Activated CD8-positive, alpha-beta T cell treated with anti-CD3 and anti-CD28 coated beads for 36 hours (primary cell): ENCODE data around the gene KCTD15. TPM values are rescaled to one million over a fixed set of nuclear protein-coding genes. Genes with fewer than 3 reads are reported as not detected.

Source experiments
- ATAC-seq: fragments of 200-7000 bp; cut with Tn5 transposase; one replicate; pipeline ENCODE4 v1.10.0; 2021; ENCODE audit warnings: mild to moderate bottlenecking, moderate library complexity
- CTCF ChIA-PET: fragments of 350-600 bp; sonication (Branson Sonifier 250); formaldehyde crosslinking; loops from one replicate; lab custom pipeline; 2021; ENCODE audit warnings: antibody characterized with exemption; lab: Charles Lee
- POLR2A ChIA-PET: fragments of 350-600 bp; sonication (Branson Sonifier 250); formaldehyde crosslinking; loops from one replicate; lab custom pipeline; 2021; ENCODE audit warnings: antibody characterized with exemption; lab: Charles Lee
- DNase-seq: peaks from one replicate; pipeline ENCODE4 v3.0.0-alpha.2; 2020
- H3K27ac Mint-ChIP-seq: one replicate; pipeline ENCODE4 v1.8.0; 2021; ENCODE audit warnings: mild to moderate bottlenecking, mixed read lengths
- H3K27me3 Mint-ChIP-seq: one replicate; pipeline ENCODE4 v1.8.0; 2021; ENCODE audit warnings: mixed read lengths
- H3K36me3 Mint-ChIP-seq: one replicate; pipeline ENCODE4 v1.8.0; 2021; ENCODE audit warnings: low read depth, mixed read lengths
- H3K4me1 Mint-ChIP-seq: one replicate; pipeline ENCODE4 v1.8.0; 2021; ENCODE audit warnings: low read depth, mixed read lengths
- H3K4me3 Mint-ChIP-seq: one replicate; pipeline ENCODE4 v1.8.0; 2021; ENCODE audit warnings: mild to moderate bottlenecking, moderate library complexity, mixed read lengths
- H3K9me3 Mint-ChIP-seq: one replicate; pipeline ENCODE4 v1.8.0; 2021; ENCODE audit warnings: mixed read lengths
- intact Hi-C: fragments of 100-400 bp; cut with micrococcal nuclease; formaldehyde crosslinking; loops from one replicate; pipeline ENCODE4 v1.10.0; 2022
- total RNA-seq, 2 experiments: library from RNA; stranded (reverse); gene quantifications; one replicate each; pipeline ENCODE4 v1.2.3, GENCODE V29; 2021
- TF ChIP-seq, protein P1 (sequence below): fragments of 200-600 bp; IDR thresholded peaks from one replicate; pipeline ENCODE4 v1.8.0; 2022; ENCODE audit warnings: antibody characterized with exemption, mild to moderate bottlenecking

KCTD15 gene
- total RNA-seq, 2 experiments from 2014 or later: 8.3 to 8.8 TPM

- H3K36me3 Mint-ChIP-seq: no peaks in the 10 kb centered on the region
- POLR2A ChIA-PET: no interaction called here
- intact Hi-C loops: no loop called here
- no peak overlapping the region for H3K4me3 Mint-ChIP-seq
- H3K4me1 Mint-ChIP-seq: no peaks in the 10 kb centered on the region
- H3K27me3 Mint-ChIP-seq: peaks cover 19% of the 10 kb centered on the region
- no peak overlapping the region for H3K27ac Mint-ChIP-seq
- DNase-seq (no peak), ATAC-seq (no peak)
- H3K9me3 Mint-ChIP-seq: no peaks in the 10 kb centered on the region
- CTCF ChIA-PET: interaction anchor here (1.1 kb wide), 1 partner anchor 40 kb away, joined by 3 read pairs; no protein-coding TSS in a partner anchor
- TF ChIP-seq, protein P1, sequence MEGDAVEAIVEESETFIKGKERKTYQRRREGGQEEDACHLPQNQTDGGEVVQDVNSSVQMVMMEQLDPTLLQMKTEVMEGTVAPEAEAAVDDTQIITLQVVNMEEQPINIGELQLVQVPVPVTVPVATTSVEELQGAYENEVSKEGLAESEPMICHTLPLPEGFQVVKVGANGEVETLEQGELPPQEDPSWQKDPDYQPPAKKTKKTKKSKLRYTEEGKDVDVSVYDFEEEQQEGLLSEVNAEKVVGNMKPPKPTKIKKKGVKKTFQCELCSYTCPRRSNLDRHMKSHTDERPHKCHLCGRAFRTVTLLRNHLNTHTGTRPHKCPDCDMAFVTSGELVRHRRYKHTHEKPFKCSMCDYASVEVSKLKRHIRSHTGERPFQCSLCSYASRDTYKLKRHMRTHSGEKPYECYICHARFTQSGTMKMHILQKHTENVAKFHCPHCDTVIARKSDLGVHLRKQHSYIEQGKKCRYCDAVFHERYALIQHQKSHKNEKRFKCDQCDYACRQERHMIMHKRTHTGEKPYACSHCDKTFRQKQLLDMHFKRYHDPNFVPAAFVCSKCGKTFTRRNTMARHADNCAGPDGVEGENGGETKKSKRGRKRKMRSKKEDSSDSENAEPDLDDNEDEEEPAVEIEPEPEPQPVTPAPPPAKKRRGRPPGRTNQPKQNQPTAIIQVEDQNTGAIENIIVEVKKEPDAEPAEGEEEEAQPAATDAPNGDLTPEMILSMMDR: no peak
Measured at GRCh38 chr19:33832633-33833032, 36.0 kb downstream of the KCTD15 start.

- intact Hi-C loops: no loop called here
- Mint-ChIP-seq H3K27me3 (peaks cover 23% of the 10 kb centered on the region), H3K4me1 (no peaks in the 10 kb centered on the region), H3K36me3 (no peaks in the 10 kb centered on the region), H3K27ac (no peak overlapping the region), H3K4me3 (no peak overlapping the region), H3K9me3 (no peaks in the 10 kb centered on the region)
- ATAC-seq: no peak
- DNase-seq: no peak
- TF ChIP-seq, protein P1: no peak
- ChIA-PET POLR2A (no interaction called here), CTCF (no interaction called here)
Measured at GRCh38 chr19:33840382-33840781, 43.7 kb downstream of the KCTD15 start.

DNA sequence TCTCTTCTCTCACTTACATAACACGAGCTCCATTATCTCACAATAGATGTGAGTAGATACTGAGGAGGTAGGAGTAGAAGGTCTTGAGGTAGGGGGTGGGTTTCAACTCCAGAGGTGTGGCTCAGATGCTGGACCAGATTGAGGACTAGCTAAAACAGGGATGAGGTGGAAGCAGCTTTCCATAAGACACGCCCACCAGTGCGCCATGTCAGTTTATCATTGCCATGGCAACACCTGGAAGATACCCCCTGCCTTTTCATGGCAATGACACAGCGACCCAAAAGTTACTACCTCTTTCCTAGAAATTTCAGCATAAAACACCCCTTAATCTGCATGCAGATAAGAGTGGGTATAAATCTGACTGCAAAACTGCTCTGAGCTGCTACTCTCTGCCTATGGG is 44.1 kb downstream of the KCTD15 start:
- DNase-seq (no peak), ATAC-seq (no peak)
- POLR2A ChIA-PET: no interaction called here
- TF ChIP-seq, protein P1: no peak
- H3K9me3 Mint-ChIP-seq: no peaks in the 10 kb centered on the region
- H3K36me3 Mint-ChIP-seq: no peaks in the 10 kb centered on the region
- intact Hi-C loops: no loop called here
- no peak overlapping the region for H3K4me3 Mint-ChIP-seq
- no peak overlapping the region for H3K27ac Mint-ChIP-seq
- H3K4me1 Mint-ChIP-seq: no peaks in the 10 kb centered on the region
- CTCF ChIA-PET: interaction anchor here (1.8 kb wide), 1 partner anchor 63 kb away, joined by 7 read pairs; no protein-coding TSS in a partner anchor
- peaks cover 23% of the 10 kb centered on the region for H3K27me3 Mint-ChIP-seq

GRCh38 chr19:33841685-33842084 is 45.0 kb downstream of the KCTD15 start:
- CTCF ChIA-PET: interaction anchor here (1.8 kb wide), 1 partner anchor 64 kb away, joined by 7 read pairs; no protein-coding TSS in a partner anchor
- Mint-ChIP-seq H3K4me1 (no peaks in the 10 kb centered on the region), H3K27ac (no peak overlapping the region), H3K9me3 (no peaks in the 10 kb centered on the region), H3K27me3 (peaks cover 25% of the 10 kb centered on the region), H3K36me3 (no peaks in the 10 kb centered on the region), H3K4me3 (no peak overlapping the region)
- POLR2A ChIA-PET: no interaction called here
- DNase-seq (no peak), ATAC-seq (no peak)
- intact Hi-C loops: no loop called here
- TF ChIP-seq, protein P1: no peak

GRCh38 chr19:33844478-33844877 is 47.8 kb downstream of the KCTD15 start:
- H3K4me3 Mint-ChIP-seq: no peak overlapping the region
- peaks cover 24% of the 10 kb centered on the region for H3K27me3 Mint-ChIP-seq
- intact Hi-C loops: no loop called here
- H3K36me3 Mint-ChIP-seq: no peaks in the 10 kb centered on the region
- ATAC-seq: no peak
- no peak for DNase-seq
- ChIA-PET POLR2A (no interaction called here), CTCF (interaction anchor here (1.7 kb wide), 1 partner anchor 66 kb away, joined by 4 read pairs; no protein-coding TSS in a partner anchor)
- no peak overlapping the region for H3K27ac Mint-ChIP-seq
- TF ChIP-seq, protein P1: no peak
- H3K9me3 Mint-ChIP-seq: no peaks in the 10 kb centered on the region
- no peaks in the 10 kb centered on the region for H3K4me1 Mint-ChIP-seq
